ENCODE data around the gene SPACA6.

DNA sequence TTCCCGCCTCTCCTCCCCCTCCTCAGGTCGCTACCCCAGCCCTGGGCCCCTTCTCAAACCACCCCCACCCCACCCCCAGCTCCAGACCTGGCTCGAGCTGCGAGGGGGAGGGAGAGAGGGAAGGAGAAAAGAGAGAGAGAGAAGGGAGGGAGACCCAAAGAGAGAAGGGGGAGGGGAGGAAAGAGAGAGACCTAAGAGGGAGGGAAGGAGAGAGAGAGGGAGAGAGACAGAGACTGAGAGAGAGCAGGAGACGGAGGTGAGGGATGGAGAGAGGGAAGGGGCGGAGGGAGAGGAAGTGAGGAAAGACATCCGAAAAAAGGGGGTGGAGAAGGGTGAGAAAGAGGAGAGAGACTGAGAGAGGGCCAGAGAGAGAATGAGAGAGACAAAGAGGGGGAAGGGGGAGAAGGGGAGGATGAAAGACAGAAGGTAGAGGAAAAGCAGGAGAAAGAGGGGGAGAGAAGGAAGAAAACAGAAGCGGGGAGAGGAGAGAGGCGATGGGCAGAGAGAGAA lies 2.0 kb upstream of the SPACA6 start:
- TF ChIP-seq, protein P1, sequence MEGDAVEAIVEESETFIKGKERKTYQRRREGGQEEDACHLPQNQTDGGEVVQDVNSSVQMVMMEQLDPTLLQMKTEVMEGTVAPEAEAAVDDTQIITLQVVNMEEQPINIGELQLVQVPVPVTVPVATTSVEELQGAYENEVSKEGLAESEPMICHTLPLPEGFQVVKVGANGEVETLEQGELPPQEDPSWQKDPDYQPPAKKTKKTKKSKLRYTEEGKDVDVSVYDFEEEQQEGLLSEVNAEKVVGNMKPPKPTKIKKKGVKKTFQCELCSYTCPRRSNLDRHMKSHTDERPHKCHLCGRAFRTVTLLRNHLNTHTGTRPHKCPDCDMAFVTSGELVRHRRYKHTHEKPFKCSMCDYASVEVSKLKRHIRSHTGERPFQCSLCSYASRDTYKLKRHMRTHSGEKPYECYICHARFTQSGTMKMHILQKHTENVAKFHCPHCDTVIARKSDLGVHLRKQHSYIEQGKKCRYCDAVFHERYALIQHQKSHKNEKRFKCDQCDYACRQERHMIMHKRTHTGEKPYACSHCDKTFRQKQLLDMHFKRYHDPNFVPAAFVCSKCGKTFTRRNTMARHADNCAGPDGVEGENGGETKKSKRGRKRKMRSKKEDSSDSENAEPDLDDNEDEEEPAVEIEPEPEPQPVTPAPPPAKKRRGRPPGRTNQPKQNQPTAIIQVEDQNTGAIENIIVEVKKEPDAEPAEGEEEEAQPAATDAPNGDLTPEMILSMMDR (IDR thresholded peaks at IDR 0.05; ENCODE audit: insufficient read depth, low read length, poor library complexity, severe bottlenecking), result no peak
- no peak for TF ChIP-seq EZH2phosphoT487 (conservative IDR thresholded peaks at IDR 0.05; ENCODE audit: low read length)
